HFF-Myc (cell line): ENCODE measurements around the gene ADPGK.

Experiments
- DNase-seq: peaks from one replicate; pipeline ENCODE4 v3.0.0-alpha.2; 2011; ENCODE audit warnings: low read depth; ENCODE audit errors: extremely low read depth
- H3K4me3 ChIP-seq: replicated peaks from 2 replicates; pipeline ENCODE4 v1.5.1; 2011; ENCODE audit warnings: low read depth, mild to moderate bottlenecking, control low read depth, low read length
- CTCF ChIP-seq: IDR thresholded peaks from 2 replicates; pipeline ENCODE4 v1.5.1; 2012; ENCODE audit warnings: mild to moderate bottlenecking, low read depth, low read length, control low read depth; ENCODE audit errors: missing control alignments

Gene ADPGK

GRCh38 chr15:72792431-72792830 lies 8.9 kb upstream of the ADPGK start:
- no peak for TF ChIP-seq CTCF
- no peak for DNase-seq
- H3K4me3 ChIP-seq = no peak overlapping the region

GRCh38 chr15:72790302-72790910 lies 6.8 kb upstream of the ADPGK start:
- no peak for TF ChIP-seq CTCF
- H3K4me3 ChIP-seq = no peak overlapping the region
- no peak for DNase-seq

- no peak overlapping the region for H3K4me3 ChIP-seq
These were observed 4.0 kb upstream of the ADPGK start for GRCh38 chr15:72787526-72787925.

GRCh38 chr15:72786676-72787345 lies 3.3 kb upstream of the ADPGK start:
- no peak overlapping the region for H3K4me3 ChIP-seq
- no peak for DNase-seq
- TF ChIP-seq CTCF = no peak

More at GRCh38 chr15:72787526-72787925, 4.0 kb upstream of the ADPGK start:
- DNase-seq = no peak
- no peak for TF ChIP-seq CTCF

GRCh38 chr15:72786242-72786641 lies 2.7 kb upstream of the ADPGK start:
- TF ChIP-seq CTCF = no peak
- no peak for DNase-seq
- H3K4me3 ChIP-seq = no peak overlapping the region

GRCh38 chr15:72785841-72786240 lies 2.3 kb upstream of the ADPGK start:
- DNase-seq = no peak
- H3K4me3 ChIP-seq = no peak overlapping the region
- no peak for TF ChIP-seq CTCF
